Heart right ventricle (tissue), 16 donors: Measurements from ENCODE around the gene NR4A1. TPM values are rescaled to one million over a fixed set of nuclear protein-coding genes. Genes with fewer than 3 reads are reported as not detected.

Experiments
- ATAC-seq, 8 donors: fragments of 200-7000 bp; cut with Tn5 transposase; one replicate each; pipeline ENCODE4 v1.9.1; 2020; ENCODE audit warnings: mild to moderate bottlenecking in 8 of 8, moderate library complexity in 8 of 8, moderate number of reproducible peaks in 1 of 8
- DNase-seq, 2 donors: peaks; one replicate each; pipeline ENCODE4 v3.0.0-alpha.2; 2020
- H3K27ac ChIP-seq, 10 donors: fragments of 200-600 bp; sonication (generic) in 2 of 10; one replicate each; pipeline versions ENCODE4 v1.5.0 to v1.8.0; 2020 to 2022; ENCODE audit warnings: mild to moderate bottlenecking in 3 of 10
- H3K27me3 ChIP-seq, 7 donors: fragments of 200-600 bp; one replicate each; pipeline ENCODE4 v1.8.0; 2021 to 2022; ENCODE audit warnings: mild to moderate bottlenecking in 2 of 7
- H3K36me3 ChIP-seq, 9 donors: fragments of 200-600 bp; sonication (generic) in 1 of 9; one replicate each; pipeline versions ENCODE4 v1.5.0 to v1.8.0; 2020 to 2022; ENCODE audit warnings: mild to moderate bottlenecking in 2 of 9
- H3K4me1 ChIP-seq, 9 donors: fragments of 200-600 bp; sonication (generic) in 1 of 9; one replicate each; pipeline versions ENCODE4 v1.5.0 to v1.8.0; 2020 to 2022; ENCODE audit warnings: mild to moderate bottlenecking in 4 of 9
- H3K4me3 ChIP-seq, 10 donors: fragments of 200-600 bp; sonication (generic) in 2 of 10; one replicate each; pipeline versions ENCODE4 v1.5.0 to v1.8.0; 2020 to 2022; ENCODE audit warnings: mild to moderate bottlenecking in 7 of 10, moderate library complexity in 2 of 10
- H3K9me3 ChIP-seq, 11 donors: fragments of 200-600 bp in 10 of 11; sonication (generic) in 2 of 11; one replicate each; pipeline versions ENCODE4 v1.5.0 to v1.8.0; 2013 to 2022; ENCODE audit warnings: mild to moderate bottlenecking in 2 of 11, control low read depth in 1 of 11, moderate library complexity in 1 of 11
- WGBS, 2 donors: extraction: QIAGEN DNeasy Blood & Tissue Kit; methylation state at CpG; one replicate each; pipeline ENCODE4 v1.1.7; 2013; ENCODE audit warnings: inconsistent platforms in 1 of 2; 5-methylcytosine and 5-hydroxymethylcytosine counted together
- intact Hi-C, 10 donors: fragments of 100-400 bp; cut with DNase I; formaldehyde crosslinking; loops; one replicate each; pipeline versions ENCODE4 v1.11.1 to v1.14.2; 2022
- polyA plus RNA-seq, 2 donors: library from polyadenylated mRNA; stranded (reverse); fragments of 200-250 nt; gene quantifications; one replicate each; pipeline ENCODE4 v1.2.3, GENCODE V29; 2013
- total RNA-seq, 10 donors: library from RNA; stranded (reverse); fragmentation: NEBNext Ultra II Directional in 3 of 10; extraction: Animal tissue kit (Norgen Biotek cat#: 25700) in 3 of 10; gene quantifications; one replicate each; pipeline versions ENCODE4 v1.2.1 to v1.2.4, GENCODE V29; 2021 to 2023
- TF ChIP-seq, protein P1 (sequence below), 9 donors: fragments of 200-600 bp; sonication (generic) in 2 of 9; IDR thresholded peaks; one replicate each; pipeline versions ENCODE4 v1.5.0 to v1.8.0; 2021 to 2022; ENCODE audit warnings: antibody characterized with exemption in 9 of 9, mild to moderate bottlenecking in 5 of 9, moderate library complexity in 1 of 9
- donor health status: Arrhythmogenic right ventricular cardiomyopathy.
- donor health status: ischemic (EF 13 %, LVEDD 7.1; RV severe dilation, severe dysfunction).
- donor health status: healthy with polysubstance abuse.
- donor health status: DM: no; HTN: yes; CAD: no.
- donor health status: DM: no; HTN: no; CAD: no.
- donor health status: ischemic (EF 25% LVEDD 6.9; RV normal size, moderate dysfunction).
- donor health status: ischemic (EF 25% LVEDD 5.7; RV mildly dilated, moderate dysfunction).
- donor health status: healthy.
- donor health status: DM: yes; HTN: yes; CAD: no.
- donor health status: Ischemic cardiomyopathy.
- donor health status: ischemic (EF 35%, LVEDD 5.7; RV mildly dilated, moderate dysfunction).
- donor health status: nonischemic (EF 11% LVEDD 7.7; RV severe dilation, severe dysfunction).
- donor health status: DM: yes; HTN: yes; CAD: no.
- donor health status: PGD.
- donor health status: ischemic (EF 29% LVEDD 5.4; RV normal size, mild dysfunction).
- donor health status: nonischemic (EF 23%, LVEDD 6.1; RV moderate dilation, normal function).

NR4A1 gene
- total and polyA plus RNA-seq, 12 donors = 34.6 to 588 (median 99.0) TPM

DNA sequence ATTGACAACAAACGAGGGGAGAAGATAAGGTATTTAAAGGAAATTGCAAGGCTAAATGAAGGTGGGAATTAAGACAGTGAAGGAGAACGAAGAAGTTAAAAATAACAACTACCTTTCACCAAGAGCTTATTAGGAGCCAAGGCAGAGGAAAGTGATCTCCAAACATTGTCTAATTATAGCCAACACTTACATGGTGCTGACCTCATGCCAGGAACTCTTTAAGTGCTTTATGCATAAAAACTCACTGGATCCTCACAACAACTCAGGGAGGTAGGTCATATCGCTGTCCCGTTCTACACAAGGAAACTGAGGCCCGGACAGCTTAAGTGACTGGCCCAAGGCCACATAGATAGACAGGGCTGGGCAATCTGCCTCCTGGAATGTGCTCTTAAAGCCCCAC is 25.0 kb upstream of the NR4A1 start:
- no peak for DNase-seq
- TF ChIP-seq, protein P1, sequence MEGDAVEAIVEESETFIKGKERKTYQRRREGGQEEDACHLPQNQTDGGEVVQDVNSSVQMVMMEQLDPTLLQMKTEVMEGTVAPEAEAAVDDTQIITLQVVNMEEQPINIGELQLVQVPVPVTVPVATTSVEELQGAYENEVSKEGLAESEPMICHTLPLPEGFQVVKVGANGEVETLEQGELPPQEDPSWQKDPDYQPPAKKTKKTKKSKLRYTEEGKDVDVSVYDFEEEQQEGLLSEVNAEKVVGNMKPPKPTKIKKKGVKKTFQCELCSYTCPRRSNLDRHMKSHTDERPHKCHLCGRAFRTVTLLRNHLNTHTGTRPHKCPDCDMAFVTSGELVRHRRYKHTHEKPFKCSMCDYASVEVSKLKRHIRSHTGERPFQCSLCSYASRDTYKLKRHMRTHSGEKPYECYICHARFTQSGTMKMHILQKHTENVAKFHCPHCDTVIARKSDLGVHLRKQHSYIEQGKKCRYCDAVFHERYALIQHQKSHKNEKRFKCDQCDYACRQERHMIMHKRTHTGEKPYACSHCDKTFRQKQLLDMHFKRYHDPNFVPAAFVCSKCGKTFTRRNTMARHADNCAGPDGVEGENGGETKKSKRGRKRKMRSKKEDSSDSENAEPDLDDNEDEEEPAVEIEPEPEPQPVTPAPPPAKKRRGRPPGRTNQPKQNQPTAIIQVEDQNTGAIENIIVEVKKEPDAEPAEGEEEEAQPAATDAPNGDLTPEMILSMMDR (IDR thresholded peaks at IDR 0.05) = no peak
- H3K9me3 ChIP-seq = no peaks in the 10 kb centered on the region
- ATAC-seq = peak in 6 of 8 donors; percentile 8 to 47 (median 26)
- H3K36me3 ChIP-seq = no peaks in the 10 kb centered on the region
- peak overlapping the region; percentile 55 to 98 (median 84) for H3K27ac ChIP-seq
- H3K27me3 ChIP-seq = peaks cover 0 to 7% (median 0%) of the 10 kb centered on the region in 7 donors
- WGBS, 2 donors = 39 to 42% methylated on average over 5 of the region's 5 CpGs
- H3K4me3 ChIP-seq = peak overlapping the region in 5 of 10 donors; percentile 36 to 59 (median 47)
- intact Hi-C loops = loop anchor here in 9 of 10 donors (1.0 to 5.0 kb wide), 9 partner anchors 24 to 96 kb away; partner anchors contain the start of genes ATG101 (in 2 of the 9), NR4A1 (in 1 of the 9) and SMIM41 (in 1 of the 9)
- H3K4me1 ChIP-seq = peaks cover 5 to 63% (median 45%) of the 10 kb centered on the region in 9 donors

DNA sequence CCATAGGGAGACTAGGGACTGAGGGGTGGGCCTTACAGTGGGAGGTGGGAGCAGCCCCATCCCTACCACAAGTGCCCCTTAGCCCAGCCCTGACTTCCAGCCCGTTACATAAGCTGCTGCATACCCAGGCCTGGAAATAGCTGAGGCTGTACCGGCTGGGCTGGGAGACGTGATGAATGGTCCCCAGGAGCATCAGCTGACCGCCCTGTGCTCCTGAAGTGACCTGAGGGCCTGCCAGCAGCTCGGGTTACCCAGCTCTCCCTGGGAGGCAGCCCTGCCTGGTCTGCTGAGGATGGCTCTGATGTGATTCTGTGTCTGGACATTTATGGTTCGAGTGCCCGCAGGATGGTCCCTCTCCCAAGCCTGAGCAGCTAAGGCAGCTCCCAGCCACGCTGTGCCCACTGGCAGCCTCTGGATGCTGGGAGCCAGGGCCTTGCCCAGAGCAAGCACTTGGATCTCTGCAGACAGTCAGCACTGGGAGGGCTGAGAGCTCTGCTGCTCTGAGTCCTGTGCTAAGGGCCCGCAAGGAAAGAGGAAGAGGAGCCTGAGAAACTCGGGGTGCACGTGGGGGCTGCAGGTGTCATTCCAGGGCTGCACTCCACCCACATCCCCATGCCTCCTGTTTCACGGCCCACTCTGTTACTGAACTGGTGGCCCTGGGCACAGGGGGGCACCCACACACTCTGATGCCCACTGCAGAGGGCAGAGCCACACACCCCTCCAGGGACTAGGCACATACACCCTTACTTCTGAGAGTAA is 24.0 kb upstream of the NR4A1 start:
- peaks cover 9 to 69% (median 53%) of the 10 kb centered on the region in 9 donors for H3K4me1 ChIP-seq
- H3K27ac ChIP-seq = peak overlapping the region; percentile 55 to 98 (median 84)
- no peaks in the 10 kb centered on the region for H3K36me3 ChIP-seq
- no peak overlapping the region for H3K4me3 ChIP-seq
- peak in 7 of 8 donors; percentile 11 to 54 (median 35) for ATAC-seq
- H3K27me3 ChIP-seq = peaks cover 0 to 7% (median 0%) of the 10 kb centered on the region in 7 donors
- peak; percentile 64 to 67 for DNase-seq
- intact Hi-C loops = loop anchor here in 7 of 10 donors (2.0 to 5.0 kb wide), 6 partner anchors 40 to 95 kb away; partner anchors contain the start of genes ATG101 (in 1 of the 7) and SMIM41 (in 1 of the 7)
- H3K9me3 ChIP-seq = no peaks in the 10 kb centered on the region
- TF ChIP-seq, protein P1 (IDR thresholded peaks at IDR 0.05) = no peak
- WGBS, 2 donors = 66 to 73% methylated on average over 12 of the region's 12 CpGs

DNA sequence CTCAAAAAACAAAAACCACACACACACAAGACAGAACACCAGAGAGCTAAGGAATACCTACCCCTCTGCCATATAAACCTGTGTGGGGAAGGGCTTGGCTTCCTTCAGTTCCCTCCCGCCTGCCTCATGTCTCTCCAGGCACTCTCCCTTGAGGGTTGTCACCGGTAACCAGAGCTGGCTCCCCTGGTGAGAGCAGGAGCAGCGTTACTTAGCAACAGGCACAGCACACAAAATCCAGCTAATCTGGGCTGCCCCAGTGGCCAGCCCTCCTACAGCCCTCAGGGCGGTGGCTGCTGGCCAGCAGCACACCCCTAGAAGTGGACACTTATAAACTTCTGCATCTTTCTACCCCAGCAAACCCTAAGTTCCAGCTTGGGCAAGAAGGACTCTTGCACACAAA is 21.6 kb upstream of the NR4A1 start:
- TF ChIP-seq, protein P1 (IDR thresholded peaks at IDR 0.05) = no peak
- peak in 3 of 8 donors; percentile 4 to 7 (median 6) for ATAC-seq
- H3K4me1 ChIP-seq = peaks cover 13 to 69% (median 56%) of the 10 kb centered on the region in 9 donors

DNA sequence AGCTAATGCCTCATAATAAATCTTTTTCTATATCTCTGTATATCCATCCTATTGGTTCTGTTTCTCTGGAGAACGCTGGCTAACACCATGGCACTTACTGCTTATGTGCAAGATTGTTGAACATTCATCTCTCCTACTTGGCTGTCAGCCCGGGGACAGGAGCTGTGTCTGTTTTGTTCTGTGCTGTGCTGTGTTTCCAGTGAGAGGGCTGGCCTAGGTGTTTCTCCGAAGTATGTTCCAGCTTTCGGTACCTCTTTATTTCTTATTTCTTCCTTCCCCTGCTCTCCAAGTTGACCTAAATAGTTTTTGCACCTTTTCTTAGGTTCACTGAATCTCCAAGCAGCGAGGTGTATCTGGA is 18.8 kb upstream of the NR4A1 start:
- DNase-seq = peak in 1 of 2 donors; percentile 87
- H3K27me3 ChIP-seq = peaks cover 0 to 5% (median 0%) of the 10 kb centered on the region in 7 donors
- 3% methylated on average over 5 of the region's 5 CpGs for WGBS, 2 donors
- TF ChIP-seq, protein P1 (IDR thresholded peaks at IDR 0.05) = no peak
- peak overlapping the region; percentile 84 to 95 (median 89) for H3K27ac ChIP-seq
- peak overlapping the region in 9 of 10 donors; percentile 6 to 52 (median 34) for H3K4me3 ChIP-seq
- peaks cover 21 to 68% (median 52%) of the 10 kb centered on the region in 9 donors for H3K4me1 ChIP-seq
- peak in 6 of 8 donors; percentile 30 to 57 (median 49) for ATAC-seq
- intact Hi-C loops = loop anchor here in 3 of 10 donors (2.0 to 5.0 kb wide), 4 partner anchors 18 to 94 kb away; partner anchors contain the start of genes NR4A1 (in 3 of the 3) and ATG101 (in 2 of the 3)
- no peaks in the 10 kb centered on the region for H3K9me3 ChIP-seq
- H3K36me3 ChIP-seq = no peaks in the 10 kb centered on the region

More for the DNA sequence above, 21.6 kb upstream of the NR4A1 start:
- intact Hi-C loops = loop anchor here in 5 of 10 donors (5.0 kb wide), 4 partner anchors 38 to 93 kb away; partner anchors contain the start of genes ATG101 (in 2 of the 5) and SMIM41 (in 1 of the 5)
- H3K36me3 ChIP-seq = no peaks in the 10 kb centered on the region
- DNase-seq = no peak
- WGBS, 2 donors = 30 to 35% methylated on average over 4 of the region's 4 CpGs
- H3K27me3 ChIP-seq = no peaks in the 10 kb centered on the region
- H3K27ac ChIP-seq = peak overlapping the region in 3 of 10 donors; percentile 20 to 46 (median 24)
- H3K4me3 ChIP-seq = no peak overlapping the region
- H3K9me3 ChIP-seq = no peaks in the 10 kb centered on the region
